Mucosa of descending colon (tissue), 3 donors: Measurements from ENCODE around the gene SMIM21. TPM values are rescaled to one million over a fixed set of nuclear protein-coding genes. Genes with fewer than 3 reads are reported as not detected.

Source experiments
- ATAC-seq: fragments of 200-7000 bp; cut with Tn5 transposase; one replicate; pipeline ENCODE4 v1.9.1; 2020; ENCODE audit warnings: mild to moderate bottlenecking, moderate library complexity
- DNase-seq, 3 donors: peaks; one replicate each; pipeline ENCODE4 v3.0.0-alpha.2; 2020
- H3K36me3 ChIP-seq: fragments of 200-600 bp; one replicate; pipeline ENCODE4 v1.8.0; 2021; ENCODE audit warnings: low read depth, mild to moderate bottlenecking
- H3K4me1 ChIP-seq: fragments of 200-600 bp; one replicate; pipeline ENCODE4 v1.8.0; 2021; ENCODE audit warnings: low read depth, mild to moderate bottlenecking
- H3K4me3 ChIP-seq: fragments of 200-600 bp; one replicate; pipeline ENCODE4 v1.8.0; 2021; ENCODE audit warnings: mild to moderate bottlenecking
- H3K9me3 ChIP-seq: fragments of 200-600 bp; one replicate; pipeline ENCODE4 v1.8.0; 2021; ENCODE audit warnings: mild to moderate bottlenecking
- intact Hi-C, 2 donors: fragments of 100-400 bp; cut with DNase I in 1 of 2; cut with micrococcal nuclease in 1 of 2; formaldehyde crosslinking; loops; one replicate each; pipeline versions ENCODE4 v1.11.0 to v1.11.1; 2022; cut with DNase I, micrococcal nuclease
- total RNA-seq, 3 donors: library from RNA; stranded (reverse); fragmentation: NEBNext Ultra II Directional in 2 of 3; extraction: Animal tissue kit (Norgen Biotek cat#: 25700) in 2 of 3; gene quantifications; one replicate each; pipeline versions ENCODE4 v1.2.1 to v1.2.4, GENCODE V29; 2021 to 2023
- TF ChIP-seq, protein P1 (sequence below): fragments of 200-600 bp; IDR thresholded peaks from one replicate; pipeline ENCODE4 v1.8.0; 2022; ENCODE audit warnings: antibody characterized with exemption, mild to moderate bottlenecking
- donor health status: DM: no; HTN: no; CAD: no; lungs with moderate emphysema.
- donor health status: DM: no; HTN: no; CAD: no.
- donor health status: DM: no; HTN: yes; CAD: no.

Gene SMIM21
- total RNA-seq, 3 donors from 2014 or later: not detected

GRCh38 chr18:75408554-75409506 lies 18.7 kb downstream of the SMIM21 start:
- H3K9me3 ChIP-seq: no peaks in the 10 kb centered on the region
- no peaks in the 10 kb centered on the region for H3K4me1 ChIP-seq
- no peaks in the 10 kb centered on the region for H3K36me3 ChIP-seq
- no peak overlapping the region for H3K4me3 ChIP-seq
- TF ChIP-seq, protein P1, sequence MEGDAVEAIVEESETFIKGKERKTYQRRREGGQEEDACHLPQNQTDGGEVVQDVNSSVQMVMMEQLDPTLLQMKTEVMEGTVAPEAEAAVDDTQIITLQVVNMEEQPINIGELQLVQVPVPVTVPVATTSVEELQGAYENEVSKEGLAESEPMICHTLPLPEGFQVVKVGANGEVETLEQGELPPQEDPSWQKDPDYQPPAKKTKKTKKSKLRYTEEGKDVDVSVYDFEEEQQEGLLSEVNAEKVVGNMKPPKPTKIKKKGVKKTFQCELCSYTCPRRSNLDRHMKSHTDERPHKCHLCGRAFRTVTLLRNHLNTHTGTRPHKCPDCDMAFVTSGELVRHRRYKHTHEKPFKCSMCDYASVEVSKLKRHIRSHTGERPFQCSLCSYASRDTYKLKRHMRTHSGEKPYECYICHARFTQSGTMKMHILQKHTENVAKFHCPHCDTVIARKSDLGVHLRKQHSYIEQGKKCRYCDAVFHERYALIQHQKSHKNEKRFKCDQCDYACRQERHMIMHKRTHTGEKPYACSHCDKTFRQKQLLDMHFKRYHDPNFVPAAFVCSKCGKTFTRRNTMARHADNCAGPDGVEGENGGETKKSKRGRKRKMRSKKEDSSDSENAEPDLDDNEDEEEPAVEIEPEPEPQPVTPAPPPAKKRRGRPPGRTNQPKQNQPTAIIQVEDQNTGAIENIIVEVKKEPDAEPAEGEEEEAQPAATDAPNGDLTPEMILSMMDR: no peak
- no peak for DNase-seq
- intact Hi-C loops: no loop called here
- ATAC-seq: peak; percentile 24

DNA sequence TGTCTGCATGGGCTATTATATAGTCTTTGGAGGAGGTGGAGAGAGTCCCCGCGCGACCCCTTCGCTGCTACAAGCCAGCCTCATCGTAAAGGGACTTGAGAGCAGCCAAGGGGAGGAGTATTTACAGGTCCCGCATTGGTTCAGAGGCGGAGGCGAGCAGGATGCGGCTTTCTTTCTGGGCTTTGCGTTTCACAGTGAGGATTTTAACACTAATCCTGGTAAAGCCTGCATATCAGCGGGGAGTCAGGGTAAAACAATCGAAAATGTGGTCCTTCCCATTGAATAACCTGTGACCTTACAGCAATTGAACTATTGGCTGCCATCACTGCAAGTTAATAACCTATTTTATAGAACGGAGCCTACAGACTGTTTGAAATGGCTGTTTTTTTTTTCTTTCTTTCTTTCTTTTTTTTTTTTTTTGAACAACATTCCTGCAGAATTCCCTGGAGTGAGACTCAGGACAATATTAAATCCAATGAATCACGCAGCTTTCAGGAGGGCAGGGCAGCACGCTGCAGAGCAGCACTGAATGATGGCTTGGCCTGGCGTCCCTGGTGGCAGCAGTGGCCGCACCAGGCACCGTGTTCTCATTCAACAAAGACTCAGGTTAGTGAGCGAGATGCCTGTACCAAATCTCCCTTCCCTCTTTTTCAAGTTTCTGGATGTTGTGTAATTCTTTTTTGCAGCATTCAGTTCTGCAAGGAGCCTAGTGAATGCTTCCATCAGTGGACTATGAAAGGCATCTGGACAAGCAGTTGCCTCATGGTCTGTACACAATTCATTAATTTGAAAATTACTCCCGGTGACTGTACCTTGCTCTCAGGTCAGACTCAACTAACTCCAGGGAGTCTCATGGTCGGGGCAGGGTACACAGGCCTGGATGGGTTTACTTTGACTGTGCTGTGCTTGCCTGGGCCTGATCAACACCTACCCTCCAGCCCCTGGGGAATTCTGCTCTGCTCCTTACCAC lies 19.8 kb downstream of the SMIM21 start:
- Histone ChIP-seq H3K9me3 (no peaks in the 10 kb centered on the region), H3K4me3 (no peak overlapping the region), H3K4me1 (no peaks in the 10 kb centered on the region), H3K36me3 (no peaks in the 10 kb centered on the region)
- intact Hi-C loops: no loop called here
- TF ChIP-seq, protein P1: no peak
- ATAC-seq: no peak
- no peak for DNase-seq

GRCh38 chr18:75406491-75407445 lies 20.7 kb downstream of the SMIM21 start:
- no peak for DNase-seq
- ATAC-seq: no peak
- H3K4me1 ChIP-seq: no peaks in the 10 kb centered on the region
- TF ChIP-seq, protein P1: no peak
- H3K4me3 ChIP-seq: no peak overlapping the region
- intact Hi-C loops: no loop called here
- no peaks in the 10 kb centered on the region for H3K36me3 ChIP-seq
- no peaks in the 10 kb centered on the region for H3K9me3 ChIP-seq

DNA sequence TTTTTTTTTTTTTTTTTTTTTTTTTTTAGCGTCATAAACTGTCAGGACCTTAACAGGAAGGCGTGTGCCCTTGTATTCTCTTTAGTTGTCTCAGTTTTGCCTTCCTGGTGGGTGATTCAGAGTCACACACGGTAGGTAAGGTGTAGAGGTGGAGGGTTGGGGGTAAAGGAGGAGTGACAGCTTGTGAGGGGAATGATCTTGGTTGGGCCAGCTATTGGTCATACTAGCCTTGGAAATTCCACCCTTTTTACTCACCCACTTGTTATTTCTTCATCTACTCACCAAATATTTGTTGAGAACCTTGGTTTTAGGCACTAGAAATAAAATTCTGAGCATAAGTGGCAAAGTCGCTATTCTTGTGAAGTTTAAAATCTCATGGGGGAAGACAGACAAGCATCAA lies 22.2 kb downstream of the SMIM21 start:
- no peaks in the 10 kb centered on the region for H3K36me3 ChIP-seq
- no peaks in the 10 kb centered on the region for H3K9me3 ChIP-seq
- no peak overlapping the region for H3K4me3 ChIP-seq
- no peaks in the 10 kb centered on the region for H3K4me1 ChIP-seq
- ATAC-seq: no peak
- TF ChIP-seq, protein P1: no peak
- no peak for DNase-seq
- intact Hi-C loops: no loop called here

GRCh38 chr18:75400366-75400765 lies 27.1 kb downstream of the SMIM21 start:
- ATAC-seq (no peak), DNase-seq (no peak)
- Histone ChIP-seq H3K9me3 (no peaks in the 10 kb centered on the region), H3K36me3 (no peaks in the 10 kb centered on the region), H3K4me1 (no peaks in the 10 kb centered on the region), H3K4me3 (no peak overlapping the region)
- intact Hi-C loops: no loop called here
- TF ChIP-seq, protein P1: no peak
